Stimulated activated CD8-positive, alpha-beta memory T cell treated with anti-CD3 and anti-CD28 coated beads, Interleukin-2, amount 100 ng/mL, for 1 hour (primary cell): ENCODE results near the gene IMMT.
A peak's percentile ranks its signal among the peaks of the same experiment; 100 is the strongest.
"Not testable (repeated sequence)": the region's sequence is repeated elsewhere in the genome, so short reads cannot be mapped to it uniquely, and the experiment has no call there.

ENCODE experiments used
- DNase-seq, 2 donors: peaks; one replicate each; pipeline ENCODE4 v3.0.0-alpha.2; 2020; ENCODE audit warnings: low read depth in 2 of 2

The IMMT gene

DNA sequence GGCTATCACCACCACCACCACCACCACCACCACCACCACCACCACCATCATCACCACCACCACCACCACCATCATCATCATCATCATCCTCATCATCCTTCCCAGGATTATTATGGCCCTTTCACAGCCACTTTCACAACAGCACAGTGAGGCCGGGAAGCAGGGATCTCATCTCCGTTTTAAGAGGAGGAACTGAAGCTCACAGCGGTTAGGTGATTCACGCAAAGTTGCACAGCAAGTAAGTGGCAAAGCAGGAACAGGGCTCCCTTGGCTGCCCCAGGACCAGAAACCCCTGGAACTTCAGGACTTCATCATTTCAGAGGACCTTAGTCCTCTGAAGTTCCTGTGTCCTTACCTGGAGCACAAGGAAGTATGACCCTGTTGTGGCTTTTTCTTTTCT lies 30.8 kb upstream of the IMMT start:
- no peak for DNase-seq

DNA sequence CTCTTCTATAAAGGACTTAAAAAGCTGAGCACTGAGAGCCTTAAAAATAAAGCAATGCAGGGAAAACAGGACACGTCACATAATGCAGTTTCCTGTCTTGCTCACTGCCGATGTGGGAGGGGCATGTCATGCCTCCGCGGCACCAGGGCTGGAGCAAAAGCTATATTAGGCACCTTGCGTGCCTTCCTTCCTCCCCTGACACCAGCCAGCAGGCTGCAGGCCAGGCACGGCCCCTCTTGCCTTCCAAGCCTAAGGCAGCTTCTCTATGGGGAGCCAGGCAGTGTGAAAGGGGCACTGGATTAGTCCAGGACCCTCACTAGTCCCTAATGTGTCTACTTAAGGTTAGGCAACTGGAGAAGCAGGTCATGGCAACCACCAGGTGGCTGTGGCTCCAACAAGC lies 30.3 kb upstream of the IMMT start:
- DNase-seq: no peak

DNA sequence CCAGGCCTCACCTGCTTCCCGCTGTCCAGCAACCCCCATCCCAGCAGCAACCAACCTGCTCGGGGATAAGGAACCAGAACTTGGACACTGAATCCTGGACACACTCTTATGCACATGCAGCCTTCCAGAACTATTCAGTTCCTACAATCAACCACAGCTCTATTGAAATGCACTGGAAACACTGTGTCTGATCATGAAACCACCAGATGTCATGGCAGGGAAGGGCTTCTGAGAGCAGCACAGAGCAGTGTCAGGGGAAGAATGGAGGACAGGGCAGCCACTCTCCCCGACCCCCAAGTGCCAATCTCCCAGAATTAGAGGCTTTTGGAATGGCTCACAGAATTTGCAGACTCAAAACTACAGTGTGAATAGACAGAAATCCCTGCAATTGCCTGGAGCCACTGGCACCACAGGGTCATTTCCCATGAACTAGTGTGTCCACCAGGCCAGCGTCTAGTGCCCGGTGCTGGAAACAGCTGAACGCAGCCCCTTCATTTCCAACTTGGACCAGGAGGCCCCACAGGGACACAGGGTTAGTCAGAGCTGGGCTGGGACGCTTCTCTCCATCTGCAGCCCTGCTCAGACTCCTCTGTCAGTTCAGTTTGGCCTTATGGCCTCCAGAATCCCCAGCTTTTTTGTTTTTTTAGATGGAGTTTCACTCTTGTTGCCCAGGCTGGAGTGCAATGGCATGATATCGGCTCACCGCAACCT lies 29.5 kb upstream of the IMMT start:
- DNase-seq: no peak

DNA sequence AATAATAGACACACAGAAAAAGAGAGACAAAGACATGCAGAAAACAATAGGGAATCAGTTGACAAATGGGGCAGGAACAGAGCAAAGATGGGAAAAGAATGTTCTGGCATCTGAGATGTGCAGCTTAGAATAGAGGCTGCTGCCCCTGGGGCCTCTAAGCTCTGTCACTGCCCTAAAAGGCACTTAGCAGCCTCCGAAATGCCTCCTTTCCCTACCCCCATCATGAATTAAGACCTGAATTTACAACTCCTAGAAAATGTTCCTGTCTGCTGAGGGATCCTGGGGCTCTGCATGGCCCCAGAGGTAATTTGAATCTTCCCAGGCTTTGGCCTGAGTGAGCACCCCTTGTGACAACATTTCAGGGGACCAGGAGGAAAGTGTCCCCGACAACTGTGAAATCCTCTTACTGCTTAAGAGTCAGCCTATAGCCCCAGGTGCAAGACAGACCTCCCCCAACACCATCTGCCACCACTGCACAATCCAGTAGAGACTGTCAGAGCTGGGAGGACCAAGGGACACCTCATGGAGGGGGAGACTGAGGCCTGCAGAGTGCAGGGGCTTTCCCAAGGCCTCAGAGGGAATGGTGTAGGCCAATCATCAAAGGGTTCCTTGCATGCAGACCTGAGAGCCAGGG lies 28.8 kb upstream of the IMMT start:
- no peak for DNase-seq

DNA sequence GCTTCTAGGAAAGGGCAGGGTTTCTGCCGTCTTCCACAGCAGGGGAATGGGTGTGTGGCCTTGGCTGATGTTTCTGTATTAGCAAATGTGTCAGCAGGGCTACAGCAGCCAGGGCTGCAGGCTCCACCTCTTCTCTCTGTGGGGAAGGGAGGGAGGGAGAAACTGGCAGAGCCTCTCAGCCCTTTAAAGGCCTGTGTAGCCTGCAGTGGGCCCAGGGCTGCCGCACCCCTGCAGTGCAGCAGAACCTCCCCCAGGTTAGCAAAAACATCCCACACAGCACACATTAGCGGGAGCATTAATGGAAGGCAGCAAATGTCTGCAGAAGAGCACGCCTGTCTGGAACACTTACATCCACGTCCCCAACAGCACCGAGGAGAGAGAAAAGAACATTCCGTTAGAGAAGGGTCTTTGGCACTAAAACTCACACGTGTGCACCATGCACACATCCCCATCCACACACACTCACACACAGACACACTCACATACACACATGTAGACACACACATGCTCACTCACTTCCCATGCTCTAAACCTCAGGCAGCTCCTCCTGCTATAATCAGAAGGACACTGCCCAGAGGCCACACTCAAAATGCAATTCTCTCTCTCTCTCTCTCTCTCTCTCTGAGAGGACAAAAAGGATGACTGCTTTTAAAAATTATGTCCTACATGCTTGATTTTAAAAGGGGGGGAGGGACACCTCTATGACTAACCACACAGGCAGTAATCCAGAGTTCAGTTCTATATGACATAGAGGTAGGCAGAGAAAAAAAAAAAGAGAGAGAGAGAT lies 28.1 kb upstream of the IMMT start:
- no peak for DNase-seq

DNA sequence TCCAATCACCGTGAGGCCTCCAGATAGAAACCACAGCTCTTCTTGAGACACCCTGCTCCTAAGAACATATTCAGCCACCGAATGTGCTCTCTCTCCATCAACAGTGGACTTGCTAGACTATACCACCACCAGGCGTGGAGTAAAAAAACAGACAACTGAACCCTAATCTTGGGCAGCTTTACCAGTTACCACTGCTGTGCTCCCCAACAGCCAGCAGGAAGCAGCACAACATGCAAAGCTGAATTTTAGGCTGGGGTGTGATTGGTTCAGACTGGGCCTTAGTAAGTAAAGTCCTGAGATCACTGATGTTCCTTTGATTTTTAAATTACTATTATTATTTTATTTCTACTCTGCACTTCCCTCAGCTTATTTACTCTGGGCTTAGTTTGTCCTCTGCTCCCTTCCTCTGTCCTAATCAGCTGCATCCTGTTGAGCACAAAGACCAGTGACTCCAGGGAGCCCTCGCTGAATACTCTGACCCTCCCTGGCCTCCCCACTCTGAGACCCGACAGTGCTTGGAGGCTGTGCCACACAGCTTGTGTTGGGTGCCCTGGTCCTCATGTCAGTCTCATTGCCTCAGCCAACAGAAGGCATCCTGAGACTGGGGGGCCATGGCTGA lies 25.9 kb upstream of the IMMT start:
- DNase-seq: peak in 1 of 2 donors; percentile 20

DNA sequence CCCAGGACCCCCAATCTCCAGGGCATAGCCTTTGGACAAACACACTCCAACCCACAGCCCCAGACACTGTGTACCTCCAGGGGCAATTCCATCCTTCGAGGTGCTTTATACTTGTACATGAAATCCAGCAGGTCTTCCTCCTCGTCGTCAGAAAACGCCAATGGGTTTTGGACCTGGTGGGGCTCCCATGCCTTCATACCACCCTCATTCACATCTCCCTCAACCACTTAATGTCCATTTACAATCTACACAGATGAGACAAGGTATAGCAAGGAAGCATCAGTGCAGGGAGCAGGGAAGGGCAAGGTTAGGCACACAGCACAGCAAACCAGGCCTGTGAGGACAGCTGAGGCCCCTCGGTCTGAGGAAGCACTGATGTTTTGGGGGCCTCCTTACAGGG lies 24.6 kb upstream of the IMMT start:
- no peak for DNase-seq

DNA sequence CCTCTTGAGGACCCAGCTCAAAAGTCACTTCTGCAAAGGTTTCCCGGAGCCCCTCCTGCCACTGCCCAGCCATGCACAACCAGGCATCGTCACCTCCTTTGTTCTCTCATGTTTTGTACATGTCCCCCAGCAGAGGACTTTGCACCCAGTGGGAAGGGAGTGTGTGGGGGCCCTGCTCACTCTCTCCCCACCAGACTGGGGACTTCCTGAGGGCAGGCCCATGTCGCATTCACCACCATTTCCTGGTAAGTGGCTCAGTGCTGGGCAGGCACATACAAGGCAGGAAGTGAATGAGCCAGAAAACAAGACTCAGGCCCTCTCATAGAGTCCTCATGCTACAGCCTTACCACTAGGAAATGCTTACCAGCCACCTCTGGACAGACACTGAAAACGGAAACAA lies 22.9 kb upstream of the IMMT start:
- no peak for DNase-seq

DNA sequence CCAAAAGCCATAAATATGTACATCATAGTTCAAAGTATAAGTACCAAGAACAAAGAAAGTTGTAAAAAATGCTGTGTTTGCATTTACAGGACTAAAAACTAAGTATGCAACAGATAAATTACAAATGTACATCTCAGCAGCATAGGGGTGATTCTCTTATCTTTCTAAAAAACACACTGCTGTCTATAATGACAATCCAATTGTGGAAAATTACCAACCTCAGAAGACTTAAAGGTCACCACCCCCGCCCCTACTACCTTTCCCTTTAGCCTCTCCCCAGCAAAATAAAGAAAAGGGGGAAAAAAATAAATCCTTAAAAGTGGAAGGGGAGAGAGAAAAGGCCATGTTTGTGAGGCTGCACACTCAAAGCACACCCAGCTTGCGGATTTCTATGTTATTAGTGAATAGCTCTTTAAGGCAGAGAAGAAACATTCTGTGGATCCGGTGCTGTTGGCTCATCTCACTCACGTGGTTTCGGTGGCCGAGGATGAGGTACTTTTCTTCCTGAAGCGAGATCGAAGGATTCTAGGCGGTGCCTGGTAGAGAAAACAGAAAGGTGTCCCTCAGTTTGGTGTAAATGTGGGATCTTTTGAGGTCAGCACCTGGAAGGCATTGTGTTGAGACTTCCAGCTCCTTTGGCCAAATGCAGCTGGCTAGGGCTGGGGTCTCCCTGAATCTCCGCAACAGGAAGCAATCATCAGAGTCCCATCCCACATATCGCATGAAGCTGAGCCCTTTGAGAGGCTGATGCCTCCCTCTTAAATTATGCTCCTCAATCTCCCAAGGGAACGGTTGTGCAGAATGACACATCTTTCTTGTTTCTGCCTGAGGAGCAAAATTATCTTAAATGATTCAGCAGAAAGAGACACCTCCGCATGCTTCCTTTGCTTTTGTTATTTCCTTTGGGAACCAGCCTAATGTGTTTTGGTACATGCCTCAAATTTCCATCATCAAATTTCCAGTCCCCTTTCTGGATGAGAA lies 21.6 kb upstream of the IMMT start:
- DNase-seq: no peak

DNA sequence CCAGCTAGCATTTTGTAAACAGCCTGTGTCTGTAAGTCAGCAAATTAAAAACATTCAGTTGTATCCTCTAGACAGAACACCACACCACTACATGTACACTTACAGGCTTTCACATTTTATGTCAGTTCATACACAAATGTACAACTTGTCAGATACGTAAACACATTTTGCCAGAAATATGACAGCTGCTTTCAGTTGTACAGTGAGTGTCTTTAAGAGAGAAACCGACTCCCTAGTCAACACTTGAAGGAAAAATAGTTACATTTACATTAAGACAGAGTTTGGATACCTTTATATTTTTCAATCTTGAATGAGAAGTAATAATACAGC lies 19.2 kb upstream of the IMMT start:
- DNase-seq: no peak

DNA sequence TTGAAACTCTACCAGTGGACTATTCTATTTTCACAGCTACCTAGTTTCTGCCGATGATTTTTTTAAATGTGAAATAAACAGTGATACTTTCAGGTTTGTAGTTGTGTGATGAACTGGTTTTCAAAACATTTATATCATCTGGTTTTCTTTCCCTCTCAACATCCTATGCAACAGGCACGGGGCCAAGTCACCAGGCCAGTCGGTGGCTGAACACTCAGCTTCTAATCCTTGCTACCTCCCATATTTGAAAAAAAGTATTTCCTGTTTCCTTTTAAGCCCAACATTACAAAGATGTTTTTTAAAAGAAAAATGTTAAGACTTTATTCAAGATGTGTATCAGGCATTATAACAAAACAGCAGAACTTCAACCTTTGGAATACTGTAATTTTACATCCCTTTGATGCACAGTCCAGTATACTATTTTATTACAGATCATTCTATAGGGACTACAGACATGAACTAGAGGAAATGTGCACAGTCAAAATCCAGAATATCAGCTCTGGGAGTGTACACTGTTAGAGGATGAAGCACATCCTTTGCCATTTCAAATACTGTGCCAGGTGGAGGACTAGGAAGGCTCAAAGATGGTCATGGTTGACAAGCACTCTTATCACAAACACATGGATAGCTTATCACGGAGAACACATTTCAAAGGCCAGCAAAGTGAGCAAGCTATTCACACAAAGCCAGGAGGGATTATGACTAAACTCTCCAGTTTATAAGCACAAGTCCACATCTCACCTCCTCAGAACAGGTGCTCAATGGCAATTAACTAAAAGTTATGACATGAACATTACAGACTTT lies 18.6 kb upstream of the IMMT start:
- no peak for DNase-seq

DNA sequence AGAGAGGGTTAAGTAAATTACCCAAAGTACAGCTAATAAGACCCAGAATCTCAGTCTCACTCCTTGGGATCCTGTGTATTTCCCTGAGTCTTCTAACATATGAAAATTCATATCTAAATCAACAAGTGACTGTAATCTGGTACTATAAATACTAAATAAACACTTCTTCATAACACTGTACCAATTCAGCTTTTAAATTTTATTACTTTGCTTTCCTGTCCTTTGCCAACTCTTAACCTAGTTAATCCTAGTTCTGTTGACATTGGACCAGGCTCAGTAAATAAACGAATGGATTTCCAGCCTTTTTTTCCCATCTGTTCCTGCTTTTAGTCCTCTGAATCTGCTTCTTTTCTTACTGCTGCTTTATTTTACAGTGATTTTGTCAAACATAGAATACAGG lies 17.8 kb upstream of the IMMT start:
- DNase-seq: no peak

DNA sequence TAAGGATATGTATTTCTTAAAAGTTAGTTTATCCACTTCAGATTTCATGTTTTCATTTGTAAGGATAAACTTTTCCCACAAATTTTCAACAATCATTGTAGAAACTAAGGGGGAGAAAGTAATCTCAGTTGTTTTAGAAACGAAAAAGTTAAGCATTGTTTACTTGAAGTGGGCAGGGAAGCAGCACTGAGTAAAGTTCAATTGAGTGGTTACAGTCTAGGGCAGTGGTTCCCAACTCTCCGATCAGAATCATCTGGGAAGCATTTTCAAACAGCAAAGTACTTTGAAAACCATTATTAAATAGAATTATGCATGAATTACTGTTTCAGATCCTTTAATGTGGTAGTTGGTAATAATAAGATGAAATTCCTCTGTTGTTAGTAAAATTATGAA lies 16.5 kb upstream of the IMMT start:
- no peak for DNase-seq

DNA sequence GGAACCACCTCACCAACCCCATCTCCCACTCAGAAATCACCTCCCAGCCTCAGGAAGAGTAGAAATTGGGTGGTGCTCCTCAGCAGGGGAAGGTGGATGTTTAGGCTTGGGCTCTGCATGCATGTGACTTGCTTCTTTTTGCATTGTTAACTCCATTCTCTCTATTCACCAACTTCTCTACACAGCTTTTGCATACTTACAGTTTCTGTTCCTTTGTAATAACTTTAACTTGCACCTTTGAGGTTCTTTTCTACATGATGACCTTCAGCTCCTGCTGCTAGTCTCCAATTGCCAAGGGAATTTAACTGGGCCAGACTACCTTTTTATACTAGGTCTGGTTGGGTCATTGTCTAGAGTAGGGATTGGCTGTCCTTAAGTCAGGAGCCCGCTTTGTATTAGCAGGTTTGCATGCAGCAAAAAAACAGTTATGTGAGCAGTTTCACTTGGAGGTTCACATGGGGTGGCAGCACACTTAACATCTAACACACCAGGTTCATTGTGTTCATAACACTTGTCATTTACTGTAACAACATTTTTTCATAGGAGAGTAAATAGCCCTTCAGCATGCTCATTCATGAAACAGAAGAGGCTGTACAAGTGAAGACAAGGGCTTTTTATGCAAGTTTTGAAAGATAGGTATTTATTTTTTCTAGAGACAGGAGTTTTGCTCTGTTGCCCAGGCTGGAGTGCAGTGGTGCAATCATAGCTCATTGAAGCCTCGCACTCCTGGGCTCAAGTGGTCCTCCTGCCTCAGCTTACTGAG lies 16.0 kb upstream of the IMMT start:
- DNase-seq: no peak

DNA sequence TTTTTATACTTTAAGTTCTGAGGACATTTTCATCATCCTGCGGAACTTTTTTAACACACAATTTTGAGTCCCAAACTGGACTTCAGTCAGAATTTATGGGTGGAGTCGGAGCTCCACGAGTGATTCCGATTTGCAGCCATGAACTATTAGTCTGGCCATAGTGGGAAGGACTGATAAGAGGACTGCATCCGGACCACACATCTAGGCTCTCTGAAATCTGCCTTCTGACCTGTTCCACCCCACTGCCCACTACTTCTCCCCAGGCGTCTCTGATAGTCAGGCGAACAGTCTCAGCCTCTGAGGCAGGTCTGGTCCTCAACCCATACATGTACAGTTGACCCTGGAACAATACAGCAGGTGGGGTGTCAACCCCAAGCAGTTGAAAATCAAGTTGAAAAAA lies 9.2 kb upstream of the IMMT start:
- no peak for DNase-seq

DNA sequence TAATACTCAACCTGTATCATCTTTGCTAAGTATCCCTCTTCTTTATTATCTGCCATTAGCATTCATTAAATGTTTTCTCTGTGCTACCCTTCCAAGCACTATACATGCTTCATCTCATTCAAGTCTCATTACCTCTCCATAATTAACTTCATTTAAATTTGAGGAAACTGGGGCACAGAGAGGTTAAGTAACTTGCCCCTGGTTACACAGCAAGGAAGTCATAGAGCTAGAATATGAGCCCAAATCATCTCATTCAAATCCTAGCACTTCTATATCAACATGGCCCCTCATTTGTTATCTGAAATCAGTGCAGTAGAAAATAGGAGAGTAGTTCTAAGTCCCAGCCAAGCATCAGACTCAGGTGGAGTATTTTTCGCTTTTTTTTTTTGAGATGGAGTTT lies 8.4 kb upstream of the IMMT start:
- no peak for DNase-seq

DNA sequence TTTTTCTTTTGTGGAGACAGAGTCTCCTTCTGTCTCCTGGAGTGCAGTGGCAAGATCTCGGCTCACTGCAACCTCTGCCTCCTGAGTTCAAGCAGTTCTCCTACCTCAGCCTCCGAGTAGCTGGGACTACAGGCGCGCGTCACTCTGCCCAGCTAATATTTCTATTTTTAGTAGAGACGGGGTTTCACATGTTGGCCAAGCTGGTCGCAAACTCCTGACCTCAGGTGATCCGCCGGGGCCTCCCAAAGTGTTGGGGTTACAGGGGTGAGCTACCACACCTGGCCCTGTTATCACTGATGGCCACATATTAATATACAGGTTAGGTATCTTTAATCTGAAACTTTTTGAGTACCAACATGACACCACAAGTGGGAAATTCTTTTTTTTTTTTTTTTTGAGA lies 7.4 kb upstream of the IMMT start:
- no peak for DNase-seq

DNA sequence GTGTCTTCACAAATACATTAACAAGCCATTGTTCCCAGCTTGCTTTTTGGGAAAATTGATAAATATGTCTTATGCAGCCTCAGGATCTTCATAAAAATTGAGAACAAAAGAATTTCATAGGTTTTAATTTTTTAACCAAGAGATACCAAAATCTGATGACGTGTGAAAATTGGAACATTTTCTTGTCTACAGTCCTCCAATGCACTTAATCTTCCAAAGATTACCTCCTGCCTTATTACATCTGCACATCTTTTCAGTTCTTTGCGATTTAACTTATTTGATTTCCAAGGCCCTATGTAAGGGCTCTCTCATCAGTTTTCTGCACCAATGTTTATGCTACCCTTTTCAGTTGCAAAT lies 7.1 kb upstream of the IMMT start:
- no peak for DNase-seq

DNA sequence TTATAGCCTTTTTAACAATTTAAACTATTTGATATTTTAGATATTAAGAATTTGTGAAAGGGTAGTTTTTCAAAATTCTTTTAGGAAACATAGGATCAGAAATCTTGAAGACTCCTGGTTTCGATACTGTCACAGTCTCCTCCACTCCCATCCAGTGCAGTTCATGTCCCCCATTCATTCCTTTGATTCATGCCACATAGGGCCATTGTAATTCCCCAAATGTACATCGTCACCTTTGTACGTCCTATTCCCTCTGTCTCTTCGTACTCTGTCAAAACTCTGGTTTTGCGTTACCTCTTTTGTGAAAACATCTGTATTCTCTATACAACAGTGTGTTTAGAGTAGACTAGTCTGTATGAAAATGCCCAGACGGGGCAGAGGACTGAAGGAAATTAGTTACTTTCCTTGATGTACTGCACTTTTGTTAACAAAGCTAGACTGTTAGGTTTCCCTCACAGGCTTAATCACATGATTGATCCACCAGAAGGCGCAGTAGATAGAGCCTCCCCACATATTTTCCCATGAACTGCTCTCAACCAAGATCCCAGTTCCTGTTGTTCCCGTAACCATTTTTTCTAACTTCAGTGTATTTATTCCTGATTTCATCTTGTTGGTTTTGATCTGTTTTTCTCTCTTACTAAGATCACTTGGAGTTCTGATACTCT lies 6.5 kb upstream of the IMMT start:
- DNase-seq: no peak

DNA sequence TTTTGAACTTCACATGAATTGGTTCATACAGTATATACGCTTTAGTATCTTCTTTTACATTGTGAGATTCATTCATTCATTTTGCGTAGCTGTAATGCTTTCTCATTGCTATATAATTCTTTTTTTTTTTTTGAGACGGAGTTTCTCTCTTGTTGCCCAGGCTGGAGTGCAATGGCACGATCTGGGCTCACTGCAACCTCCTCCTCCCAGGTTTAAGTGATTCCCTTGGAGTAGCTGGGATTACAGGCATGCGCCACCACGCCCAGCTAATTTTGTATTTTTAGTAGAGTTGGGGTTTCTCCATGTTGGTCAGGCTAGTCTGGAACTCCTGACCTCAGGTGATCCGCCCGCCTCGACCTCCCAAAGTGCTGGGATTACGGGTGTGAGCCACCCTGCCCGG lies 5.3 kb upstream of the IMMT start:
- DNase-seq: not testable (repeated sequence)
